VCaP (cell line): ENCODE data around the gene NHSL2.

Experiments used
- H3K27ac ChIP-seq: fragments of 450-650 bp; 2 replicates; pipeline ENCODE4 v1.5.1; 2017
- CTCF ChIP-seq: fragments of 450-650 bp; conservative IDR thresholded peaks from 2 replicates; pipeline ENCODE4 v1.5.1; 2017; ENCODE audit warnings: mild to moderate bottlenecking, moderate library complexity

Gene NHSL2

GRCh38 chrX:72069350-72070160, 158.9 kb downstream of the NHSL2 start:
- no peak for TF ChIP-seq CTCF
- H3K27ac ChIP-seq = 0 out of 2 replicates have a peak overlapping the region, but pooled peaks have one; percentile 22

- H3K27ac ChIP-seq = no peak overlapping the region
- no peak for TF ChIP-seq CTCF
Measured at GRCh38 chrX:72071213-72071612, 160.6 kb downstream of the NHSL2 start.

- no peak overlapping the region for H3K27ac ChIP-seq
- no peak for TF ChIP-seq CTCF
Measured at GRCh38 chrX:72073633-72074032, 163.0 kb downstream of the NHSL2 start.

GRCh38 chrX:72078411-72078810, 167.8 kb downstream of the NHSL2 start:
- no peak for TF ChIP-seq CTCF
- H3K27ac ChIP-seq = no peak overlapping the region

GRCh38 chrX:72079607-72080006, 169.0 kb downstream of the NHSL2 start:
- TF ChIP-seq CTCF = no peak
- H3K27ac ChIP-seq = no peak overlapping the region

- no peak for TF ChIP-seq CTCF
- H3K27ac ChIP-seq = no peak overlapping the region
Measured at GRCh38 chrX:72080150-72080549, 169.5 kb downstream of the NHSL2 start.

- H3K27ac ChIP-seq = no peak overlapping the region
- TF ChIP-seq CTCF = no peak
Measured at GRCh38 chrX:72080800-72081199, 170.2 kb downstream of the NHSL2 start.
